Stimulated activated CD4-positive, alpha-beta T cell treated with anti-CD3 and anti-CD28 coated beads, Interleukin-2, amount 100 ng/mL, for 4 hours (primary cell): ENCODE results near the gene ANTXR1.
"Not testable (repeated sequence)": the region's sequence is repeated elsewhere in the genome, so short reads cannot be mapped to it uniquely, and the experiment has no call there.

Experiments
- DNase-seq: peaks from one replicate; pipeline ENCODE4 v3.0.0-alpha.2; 2020; ENCODE audit warnings: low read depth

The ANTXR1 gene

DNA sequence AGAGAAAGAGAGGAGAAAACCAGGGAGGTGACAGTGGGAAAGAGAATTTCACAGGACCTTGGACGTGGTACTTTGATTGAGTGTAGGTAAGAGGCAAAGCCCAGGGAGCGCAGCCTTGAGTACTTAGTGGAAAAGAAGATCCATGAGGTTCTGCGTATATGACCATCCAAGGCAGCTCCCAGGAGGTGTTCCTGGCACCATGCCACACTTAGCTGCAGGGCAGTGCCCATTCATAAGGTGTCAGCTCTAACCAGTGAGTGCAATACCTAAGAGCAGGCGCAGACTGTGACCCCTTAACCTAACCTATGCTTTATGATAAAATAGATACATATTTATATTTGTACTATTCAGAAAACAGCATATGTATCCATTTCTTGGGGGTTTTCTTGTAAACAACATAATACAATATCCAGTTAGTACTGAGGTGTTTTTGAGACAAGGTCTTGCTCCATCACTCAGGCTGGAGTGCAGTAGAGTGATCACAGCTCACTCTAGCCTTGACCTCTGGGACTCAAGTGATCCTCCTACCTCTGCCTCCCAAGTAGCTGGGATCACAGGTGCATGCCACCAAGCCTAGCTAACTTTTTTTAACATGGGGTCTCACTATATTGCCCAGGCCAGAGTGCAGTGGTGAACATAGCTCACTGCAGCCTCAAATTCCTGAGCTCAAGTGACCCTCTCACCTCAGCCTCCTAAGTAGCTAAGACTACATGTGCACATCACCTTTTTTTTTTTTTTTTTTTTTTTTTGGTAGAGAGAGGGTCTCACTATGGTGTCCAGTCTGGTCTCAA is 199.5 kb downstream of the ANTXR1 start:
- no peak for DNase-seq

DNA sequence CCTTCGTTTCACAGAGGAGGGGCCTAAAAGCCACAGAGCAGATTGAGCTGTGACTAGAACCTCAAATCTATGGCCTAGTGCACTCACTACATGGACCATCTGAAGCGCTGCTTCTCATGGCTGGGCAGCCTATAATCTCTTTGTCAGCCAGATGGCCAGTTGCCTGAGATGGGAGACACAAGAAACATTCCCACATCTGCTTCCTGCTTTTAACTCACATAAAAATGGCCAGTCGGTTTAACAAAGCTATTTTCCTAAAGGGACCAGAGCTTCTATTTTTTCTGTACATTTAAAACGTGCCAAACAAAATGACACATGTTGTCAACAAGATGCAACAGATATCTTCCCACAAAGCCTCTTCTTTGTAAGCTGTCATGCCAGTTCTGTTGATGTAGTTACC is 200.2 kb downstream of the ANTXR1 start:
- no peak for DNase-seq

DNA sequence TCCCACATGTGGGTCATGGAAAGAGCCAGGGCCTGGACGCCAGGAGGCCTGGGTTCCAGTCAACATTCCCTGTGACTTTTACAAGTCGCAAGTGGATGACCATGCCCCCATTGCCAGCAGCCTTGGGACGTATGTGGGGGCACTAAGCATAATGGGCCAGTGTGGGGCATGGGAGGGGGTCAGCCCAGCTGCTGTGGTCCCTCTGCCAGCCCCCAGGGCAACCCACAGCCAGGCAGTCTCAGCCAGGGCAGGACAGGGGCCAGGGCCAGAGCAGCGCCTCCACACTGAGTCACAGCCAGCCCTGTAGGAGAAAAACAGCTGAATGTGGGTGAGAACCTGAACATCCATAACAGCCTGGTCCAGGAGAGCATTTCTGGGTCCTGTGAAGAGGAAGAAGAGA is 200.8 kb downstream of the ANTXR1 start:
- no peak for DNase-seq

DNA sequence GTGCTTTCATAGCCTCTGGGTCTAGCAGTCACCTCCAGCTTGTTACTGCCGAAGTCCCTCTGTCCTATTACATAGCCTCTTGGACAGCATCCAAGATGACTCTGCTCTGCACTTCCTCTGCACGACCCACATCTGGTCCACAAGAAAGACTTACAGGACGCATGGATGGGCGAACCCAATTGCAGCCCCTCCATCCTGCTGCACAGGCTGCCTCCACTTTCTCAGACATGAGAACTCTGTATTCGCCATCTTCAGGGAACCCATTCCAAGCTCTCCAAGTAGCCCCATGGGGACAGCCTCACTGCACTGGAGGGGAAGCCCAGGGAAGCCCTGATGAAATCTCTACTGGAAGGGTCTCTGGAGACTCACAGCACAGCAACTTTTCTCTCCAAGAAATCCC is 201.9 kb downstream of the ANTXR1 start:
- DNase-seq, result no peak

DNA sequence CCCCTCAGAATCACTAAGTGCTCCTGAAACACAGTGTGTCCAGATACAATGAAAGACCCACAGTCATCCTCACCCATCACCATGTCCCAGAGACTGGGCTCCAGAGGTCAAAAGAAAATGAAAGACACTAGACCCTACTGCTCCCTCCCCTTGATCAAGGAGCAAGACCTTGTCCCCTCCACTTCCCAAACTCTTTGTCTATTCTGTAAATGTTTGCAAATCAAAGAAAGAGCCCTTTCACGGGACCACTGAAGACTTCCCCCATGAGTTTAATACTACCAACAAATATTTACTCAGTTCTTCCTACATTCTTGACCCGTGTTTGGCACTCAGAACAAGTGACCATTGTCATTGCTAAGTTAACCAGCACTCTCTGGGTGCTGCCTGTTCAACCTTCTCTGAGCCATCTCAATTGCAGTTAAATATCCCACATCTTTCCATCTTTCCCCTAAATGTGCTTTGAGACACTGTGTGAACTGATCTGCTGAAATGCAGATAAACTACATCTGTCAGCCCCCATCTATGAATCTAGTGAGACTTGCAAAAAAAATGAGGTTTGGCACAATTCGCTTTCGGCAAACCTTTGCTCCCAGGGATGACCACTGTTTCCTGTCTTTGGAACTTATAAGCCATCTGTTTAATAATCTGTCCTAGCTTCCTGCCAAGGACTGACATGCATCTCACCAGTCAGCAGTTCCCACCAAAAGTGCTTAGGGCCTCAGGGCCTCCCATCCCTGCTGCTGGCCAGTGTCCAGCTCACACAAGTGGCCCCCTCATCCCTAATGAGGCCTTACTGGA is 203.8 kb downstream of the ANTXR1 start:
- no peak for DNase-seq

DNA sequence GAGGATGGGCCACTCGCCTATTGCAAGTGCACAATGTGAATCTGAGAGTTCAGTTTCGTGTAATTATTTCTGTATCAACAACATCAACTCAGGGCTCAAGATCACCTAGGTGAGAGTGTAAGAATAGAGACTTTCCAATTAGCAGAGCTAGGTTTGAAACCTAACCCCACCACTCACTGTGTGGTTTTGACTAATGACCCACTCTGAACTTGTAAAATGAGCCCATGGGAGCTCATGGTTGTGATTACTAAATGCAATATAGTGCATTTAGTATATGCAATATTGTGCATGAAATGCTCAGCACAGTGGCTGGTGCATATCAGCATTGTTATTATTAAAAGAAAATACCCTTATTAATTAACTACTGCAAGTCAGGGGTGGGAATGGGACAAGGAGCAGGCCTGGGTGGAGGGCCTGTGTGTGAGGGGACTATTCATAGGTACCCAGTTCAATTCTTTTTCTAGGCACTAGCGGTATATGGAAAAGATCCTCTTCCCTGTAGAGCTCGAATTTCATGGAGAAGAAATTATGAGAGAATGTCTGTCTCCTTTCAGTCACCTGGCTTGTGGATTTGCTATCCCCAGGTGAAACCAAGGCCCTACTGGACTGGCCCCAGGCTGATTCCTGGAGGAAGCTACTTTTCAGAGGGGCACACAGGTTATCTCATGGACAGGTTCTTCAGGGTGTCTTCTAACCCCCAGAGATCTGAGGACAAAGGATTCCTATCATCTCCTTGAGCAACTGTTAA is 204.5 kb downstream of the ANTXR1 start:
- no peak for DNase-seq

DNA sequence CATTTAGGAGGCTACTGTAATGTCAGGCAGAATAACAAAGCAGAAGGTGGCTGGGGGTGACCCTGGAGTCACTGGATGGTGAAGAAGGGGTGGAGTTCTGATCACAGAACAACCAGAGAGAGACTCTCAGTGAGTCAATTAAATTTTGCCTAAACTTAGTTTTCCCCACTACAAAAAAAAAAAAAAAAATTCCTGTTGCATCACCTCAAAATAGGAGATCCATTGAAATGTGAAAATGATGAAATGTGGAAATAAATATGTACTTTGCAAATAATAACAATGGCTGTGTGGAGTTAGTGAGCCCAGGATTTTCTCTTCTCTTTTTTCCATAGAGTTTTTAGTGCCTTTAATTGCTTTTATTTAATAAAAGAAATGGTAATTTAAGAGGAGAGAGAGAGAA is 208.5 kb downstream of the ANTXR1 start:
- DNase-seq, result no peak

DNA sequence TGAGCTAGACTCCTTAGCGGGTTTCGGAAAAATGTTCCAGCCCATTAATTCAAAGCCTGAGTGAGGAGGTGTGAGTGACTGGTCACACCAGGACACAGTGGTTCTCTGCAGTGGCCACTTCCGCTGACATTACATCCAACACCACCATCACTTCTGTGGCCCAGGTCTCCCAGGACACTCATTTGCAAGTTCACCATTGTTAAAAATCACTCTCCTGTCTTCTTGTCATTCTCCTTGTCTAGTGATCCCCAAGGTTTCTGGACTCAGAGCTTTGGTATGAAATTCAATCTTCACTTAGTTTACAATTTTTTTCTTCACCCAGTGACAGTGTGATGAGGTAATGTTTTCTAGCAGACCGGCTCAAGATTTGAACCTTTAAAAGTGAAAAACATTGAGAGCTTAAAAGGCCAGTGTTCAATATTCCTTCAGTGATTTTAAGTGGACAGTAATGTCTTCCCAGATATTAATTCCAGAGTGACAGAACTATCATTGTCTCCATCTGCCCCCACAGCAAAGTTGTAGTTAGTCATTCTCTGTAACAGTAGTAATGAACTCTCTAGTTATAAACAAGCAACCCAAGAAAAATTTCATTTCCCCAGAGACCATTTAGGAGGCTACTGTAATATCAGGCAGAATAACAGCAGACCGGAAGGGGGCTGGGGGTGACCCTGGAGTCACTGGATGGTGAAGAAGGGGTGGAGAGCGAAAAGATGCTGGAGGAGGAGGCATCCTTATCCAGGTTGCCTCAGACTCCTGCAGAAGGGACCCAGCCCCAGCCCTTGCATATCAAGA is 209.2 kb downstream of the ANTXR1 start:
- no peak for DNase-seq

DNA sequence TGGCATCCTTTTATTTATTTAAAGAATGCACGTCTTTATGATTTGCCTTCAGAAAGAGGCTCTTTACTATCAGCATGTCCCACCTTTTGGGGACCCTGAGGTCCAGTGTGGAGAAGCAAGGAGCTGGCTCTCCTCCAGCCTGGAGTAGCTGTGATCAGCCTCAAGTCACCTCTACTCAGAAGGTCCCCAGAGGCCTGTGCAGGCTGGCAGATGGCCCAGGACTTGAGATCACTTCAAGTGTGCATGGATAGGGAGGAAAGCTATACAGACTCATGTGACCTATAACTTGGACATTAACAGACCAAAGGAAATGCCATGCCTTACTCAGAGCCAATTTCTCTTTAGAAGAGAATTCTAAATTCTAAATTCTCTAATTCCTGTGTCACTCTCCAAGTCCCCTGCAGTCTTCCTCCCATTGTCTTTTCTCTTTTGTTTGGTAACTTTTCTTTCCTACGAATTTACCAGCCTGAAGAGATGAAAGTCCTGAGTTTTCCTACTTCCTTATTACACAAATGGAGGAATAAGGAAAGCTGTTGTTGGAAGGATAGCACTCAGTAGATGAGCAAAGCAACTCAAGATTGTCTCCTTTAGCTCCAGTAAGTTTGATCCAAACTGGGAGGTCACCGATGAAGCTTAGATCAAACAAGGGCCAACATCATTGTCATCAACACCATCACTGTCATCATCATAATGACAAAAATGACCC is 210.1 kb downstream of the ANTXR1 start:
- DNase-seq, result no peak

DNA sequence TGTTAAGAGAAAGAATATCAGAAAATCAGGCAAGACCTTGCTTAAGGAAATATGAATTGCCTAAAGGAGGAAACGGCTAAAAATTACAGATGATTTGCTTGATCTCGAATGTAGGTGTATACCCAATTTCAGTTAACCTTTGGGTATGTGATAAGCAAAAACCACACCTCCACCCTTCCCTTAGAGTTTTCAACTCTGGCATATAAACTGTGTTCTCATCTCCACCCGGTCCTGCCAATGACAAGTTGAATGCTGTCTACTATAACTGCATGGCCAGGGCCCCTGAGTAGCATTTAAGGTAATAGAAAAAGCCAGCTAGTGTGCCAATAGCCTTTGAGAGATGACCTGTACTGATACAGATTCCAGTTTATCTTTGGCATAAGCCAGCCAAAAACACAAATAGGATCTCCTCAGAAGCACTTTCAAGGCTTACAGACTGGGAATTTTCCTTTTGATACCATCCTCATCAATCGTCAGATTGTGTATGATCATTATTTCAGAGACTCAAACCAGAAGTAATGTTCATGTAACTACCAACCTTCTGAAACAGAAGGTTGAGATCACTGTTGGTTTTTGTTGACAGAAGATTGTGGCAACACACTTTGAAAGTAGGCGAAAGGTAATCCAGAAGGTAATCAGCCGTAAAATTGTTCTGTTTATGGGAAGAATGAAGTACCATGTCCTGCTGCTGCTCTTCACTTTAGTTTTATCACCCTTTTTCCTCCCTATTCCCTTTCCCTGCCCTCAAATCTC is 211.0 kb downstream of the ANTXR1 start:
- DNase-seq, result no peak

DNA sequence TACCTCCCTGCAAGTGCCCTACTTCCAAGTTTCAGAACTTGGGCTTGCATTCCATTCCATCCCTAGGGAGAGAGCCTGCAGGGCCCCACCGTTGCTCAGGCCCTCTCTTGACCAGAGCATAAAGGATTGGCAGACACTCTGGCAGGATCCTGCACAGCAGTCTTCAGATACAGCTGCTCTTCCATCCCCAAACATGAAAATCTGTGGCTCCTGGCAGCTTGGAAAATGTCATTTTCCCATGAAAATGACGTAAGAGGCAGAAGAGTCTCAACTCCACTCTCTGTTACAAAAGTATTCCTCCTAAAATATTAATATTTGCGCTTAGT is 211.5 kb downstream of the ANTXR1 start:
- DNase-seq, result no peak

DNA sequence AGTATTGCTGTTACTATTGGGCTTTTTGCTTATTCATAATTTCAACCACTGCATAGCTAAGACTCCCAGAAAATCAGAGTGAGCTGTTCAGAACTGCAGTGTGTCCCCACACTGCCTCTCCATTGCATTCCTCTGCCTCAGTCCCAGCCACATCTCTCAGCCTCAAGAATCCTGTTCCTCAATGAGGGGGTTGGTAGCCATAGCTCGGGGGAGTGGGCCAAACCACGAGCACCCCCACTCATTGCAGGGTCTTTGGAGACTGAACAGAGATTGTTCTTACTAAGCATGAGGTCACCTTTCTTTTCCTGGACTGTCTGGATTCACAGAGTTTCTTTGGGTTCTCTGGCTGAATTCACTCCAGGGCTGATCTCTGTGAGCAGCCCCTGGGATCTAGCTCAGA is 213.0 kb downstream of the ANTXR1 start:
- DNase-seq, result no peak

DNA sequence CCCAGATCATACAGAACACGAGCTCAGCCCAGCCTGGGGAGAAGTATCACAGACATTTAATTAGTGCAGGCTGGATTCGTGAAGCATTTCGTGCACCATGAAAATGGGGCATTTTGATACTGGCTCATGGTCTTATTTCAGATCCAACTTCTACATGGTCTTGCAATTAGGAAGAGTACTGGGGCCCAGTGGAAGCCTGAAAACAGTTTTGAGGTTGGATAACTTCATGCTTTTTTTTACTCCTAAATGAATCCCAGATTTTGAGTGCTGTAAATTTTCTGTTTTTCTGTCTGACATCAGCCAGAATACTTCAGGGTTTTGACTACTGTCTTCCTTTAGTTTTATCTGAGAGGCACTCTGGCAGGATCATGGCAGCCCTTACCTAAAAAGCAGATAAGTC is 213.9 kb downstream of the ANTXR1 start:
- DNase-seq, result no peak

DNA sequence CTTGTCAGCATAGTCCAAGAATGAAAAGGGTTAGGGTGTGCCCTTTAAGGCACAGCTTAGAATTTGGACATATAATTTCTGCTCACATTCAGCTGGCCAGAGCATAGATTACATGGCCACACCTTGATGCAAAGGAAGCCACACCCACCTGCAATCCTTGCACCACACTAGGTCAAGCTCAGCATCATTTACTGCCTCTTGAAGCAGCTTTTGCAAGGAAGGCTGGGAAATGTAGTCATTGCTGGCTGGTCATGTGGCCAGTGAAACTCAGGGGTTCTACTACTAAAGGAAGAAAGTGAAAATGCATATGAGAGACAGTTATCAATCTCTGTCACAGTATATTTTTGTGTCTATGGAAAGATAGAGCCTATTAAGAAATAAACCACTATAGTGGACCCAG is 214.7 kb downstream of the ANTXR1 start:
- DNase-seq, result no peak

DNA sequence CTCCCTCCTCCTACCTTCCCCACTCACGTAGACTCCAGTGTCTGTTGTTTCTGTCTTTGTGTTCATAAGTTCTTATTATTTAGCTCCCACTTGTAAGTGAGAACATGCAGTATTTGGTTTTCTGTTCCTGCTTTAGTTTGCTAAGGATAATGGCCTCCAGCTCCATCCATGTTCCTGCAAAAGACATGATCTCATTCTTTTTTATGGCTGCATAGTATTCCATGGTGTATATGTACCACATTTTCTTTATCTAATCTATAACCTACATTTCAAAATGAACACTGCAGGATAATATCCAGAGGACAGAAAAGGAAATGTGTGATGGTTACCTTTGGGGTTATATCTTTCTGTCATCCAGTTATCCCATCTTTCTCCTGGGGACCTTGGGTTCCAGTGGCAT is 218.0 kb downstream of the ANTXR1 start:
- DNase-seq, result not testable (repeated sequence)

DNA sequence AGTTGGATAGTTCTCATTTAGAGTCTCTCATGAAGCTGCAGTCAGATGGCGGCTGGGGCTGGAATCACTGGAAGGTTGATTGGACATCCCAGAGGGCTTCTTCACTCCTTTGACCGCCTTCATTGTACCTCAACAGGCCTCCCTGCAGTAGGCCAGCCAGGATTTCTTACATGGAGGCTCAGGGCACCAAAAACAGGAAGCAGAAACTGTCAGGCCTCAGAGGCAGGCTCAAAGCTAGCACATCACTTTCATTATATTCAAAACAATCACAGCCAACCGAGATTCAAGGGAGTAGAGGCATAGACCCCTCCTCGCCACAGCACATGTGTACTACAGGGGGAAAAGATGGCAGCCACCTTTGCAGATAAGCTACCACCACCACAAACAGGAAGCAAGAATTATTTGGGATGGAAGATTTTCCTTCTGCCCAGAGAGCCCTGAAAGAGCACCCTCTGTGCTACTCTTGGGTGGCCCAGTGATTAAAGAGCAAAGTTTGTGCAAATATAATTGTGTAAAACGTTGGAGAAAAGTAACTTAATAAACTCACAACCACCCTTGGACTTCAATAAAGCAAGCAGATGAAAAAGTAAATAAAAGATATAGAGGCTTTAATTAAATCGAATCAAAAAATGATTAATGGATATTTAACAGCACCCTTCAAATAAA is 218.8 kb downstream of the ANTXR1 start:
- DNase-seq, result no peak

DNA sequence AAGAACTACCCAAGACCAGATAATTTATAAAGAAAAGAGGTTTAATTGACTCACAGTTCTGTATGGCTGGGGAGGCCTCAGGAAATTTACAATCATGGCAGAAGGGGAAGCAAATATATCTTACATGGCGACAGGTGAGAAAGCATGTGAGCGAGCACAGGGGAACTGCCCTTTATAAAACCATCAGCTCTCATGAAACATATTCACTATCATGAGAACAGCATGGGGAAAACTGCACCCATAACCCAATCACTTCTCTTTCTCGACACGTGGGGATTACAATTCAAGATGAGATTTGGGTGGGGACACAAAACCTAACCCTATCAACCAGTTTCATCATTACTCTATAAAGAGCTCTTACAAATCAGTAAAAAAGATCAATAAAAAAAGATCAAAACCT is 222.9 kb downstream of the ANTXR1 start:
- DNase-seq, result not testable (repeated sequence)

DNA sequence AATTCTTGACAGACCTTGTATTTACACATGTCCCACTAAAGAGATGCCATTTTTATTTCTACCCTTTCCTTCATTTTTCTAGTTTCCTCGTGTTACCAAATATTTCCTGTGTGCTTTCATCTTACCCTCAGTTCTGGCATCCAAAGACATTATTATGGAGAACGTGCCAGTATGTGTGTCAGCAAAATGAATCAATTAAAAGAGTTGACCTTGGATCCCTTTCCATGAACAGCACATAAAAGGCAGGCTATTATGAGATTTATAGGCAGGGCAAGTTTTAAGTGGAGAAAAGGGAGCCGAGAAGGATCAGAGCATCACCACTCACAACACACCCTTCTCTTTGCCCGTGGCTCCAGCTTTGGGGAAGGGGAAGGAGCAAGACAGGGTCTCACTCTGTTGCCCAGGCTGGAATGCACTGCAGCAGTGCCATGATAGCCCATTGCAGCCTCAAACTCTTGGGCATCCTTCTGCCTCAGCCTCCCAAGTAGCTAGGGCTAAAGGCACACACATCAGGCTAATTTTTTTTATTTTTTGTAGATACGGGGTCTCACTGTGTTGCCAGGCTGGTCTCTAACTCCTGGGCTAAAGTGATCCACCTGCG is 224.2 kb downstream of the ANTXR1 start:
- no peak for DNase-seq

DNA sequence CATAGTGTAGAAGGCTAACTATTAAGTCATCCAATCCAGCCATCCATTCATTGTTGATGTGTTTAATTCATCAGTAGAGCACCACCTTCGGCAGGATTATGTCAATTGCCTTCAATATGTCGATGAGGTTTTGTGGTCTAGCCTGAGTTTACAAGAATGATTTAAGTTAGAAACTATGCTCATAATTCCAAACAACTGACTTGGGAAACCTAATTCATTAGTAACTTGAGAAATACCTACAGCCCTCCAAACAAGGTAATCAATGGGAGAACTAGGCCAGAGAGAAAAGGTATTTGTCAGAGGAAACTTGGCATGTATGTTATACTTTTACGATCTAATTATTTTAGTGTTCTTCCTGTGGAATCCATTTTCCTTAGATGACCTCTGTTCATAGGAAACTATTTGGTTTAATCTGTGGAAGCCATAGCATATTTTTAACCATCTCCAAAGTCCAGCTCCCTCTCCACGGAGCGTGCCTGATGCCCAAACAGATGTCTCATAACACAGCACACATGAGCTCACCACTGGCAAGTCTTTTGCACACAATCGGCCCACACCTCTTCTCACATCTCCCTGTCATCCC is 225.6 kb downstream of the ANTXR1 start:
- DNase-seq, result no peak
